Progenitor cell of endocrine pancreas (in vitro differentiated cells): ENCODE data around the gene ASIC2. TPM values are rescaled to one million over a fixed set of nuclear protein-coding genes. Genes with fewer than 3 reads are reported as not detected.

Source experiments
- DNase-seq: peaks from one replicate; pipeline ENCODE4 v3.0.0; 2021; ENCODE audit warnings: low spot score; ENCODE audit not compliant: unreplicated experiment
- H3K27ac Mint-ChIP-seq: 2 replicates; pipeline ENCODE4 v1.8.0; 2021; ENCODE audit warnings: mild to moderate bottlenecking, moderate library complexity, mixed read lengths
- H3K27me3 Mint-ChIP-seq: 2 replicates; pipeline ENCODE4 v1.8.0; 2021; ENCODE audit warnings: mixed read lengths
- H3K36me3 Mint-ChIP-seq: 2 replicates; pipeline ENCODE4 v1.8.0; 2022; ENCODE audit warnings: mixed read lengths; ENCODE audit not compliant: insufficient read depth
- H3K4me1 Mint-ChIP-seq: 2 replicates; pipeline ENCODE4 v1.8.0; 2021; ENCODE audit warnings: low read depth, mixed read lengths
- H3K4me3 Mint-ChIP-seq: 2 replicates; pipeline ENCODE4 v1.8.0; 2021; ENCODE audit warnings: low read depth, mild to moderate bottlenecking, moderate library complexity, mixed read lengths
- H3K9me3 Mint-ChIP-seq: 2 replicates; pipeline ENCODE4 v1.8.0; 2021; ENCODE audit warnings: low read depth, mixed read lengths
- CTCF ChIP-seq: fragments of 200-600 bp; sonication (generic); IDR thresholded peaks from one replicate; pipeline ENCODE4 v1.5.0; 2021; ENCODE audit warnings: antibody characterized with exemption, mild to moderate bottlenecking; ENCODE audit not compliant: unreplicated experiment
- total RNA-seq: library from RNA; stranded (reverse); gene quantifications from 2 replicates; pipeline ENCODE4 v1.2.1, GENCODE V29; 2021

The ASIC2 gene
- total RNA-seq, 1 donor from 2014 or later, result 0.29 TPM

GRCh38 chr17:32964541-32964940 lies 328.6 kb downstream of the ASIC2 start:
- no peaks in the 10 kb centered on the region for H3K27me3 Mint-ChIP-seq
- no peaks in the 10 kb centered on the region for H3K9me3 Mint-ChIP-seq
- H3K36me3 Mint-ChIP-seq, result no peaks in the 10 kb centered on the region
- no peak for DNase-seq
- no peak overlapping the region for H3K27ac Mint-ChIP-seq
- H3K4me3 Mint-ChIP-seq, result no peak overlapping the region
- no peak for TF ChIP-seq CTCF
- H3K4me1 Mint-ChIP-seq, result peaks cover 21% of the 10 kb centered on the region
